ENCODE data around the gene PRKD1. TPM values are rescaled to one million over a fixed set of nuclear protein-coding genes. Genes with fewer than 3 reads are reported as not detected.

PRKD1 gene
- 17.2 TPM for total RNA-seq
- long read RNA-seq, partial matches to known transcripts, result 5 of 10 reads
- long read RNA-seq, other reads (novel, unspliced or antisense), result 5 of 10 reads

- intact Hi-C loops (cut with DNase I), result no loop called here
Observed at GRCh38 chr14:29927376-29928116, at the start of gene PRKD1. PRKD1 (minus strand) TSS chr14:29927847.

GRCh38 chr14:29971101-29971500, 43.5 kb upstream of the PRKD1 start:
- TF ChIP-seq CTCF (IDR thresholded peaks at IDR 0.05), result no peak
- Histone ChIP-seq H3K9me3 (no peaks in the 10 kb centered on the region), H3K27me3 (no peaks in the 10 kb centered on the region), H3K4me1 (no peaks in the 10 kb centered on the region), H3K36me3 (no peaks in the 10 kb centered on the region), H3K4me3 (no peak overlapping the region), H3K27ac (no peak overlapping the region)
- intact Hi-C loops (cut with DNase I), result no loop called here
- DNase-seq, result no peak
- ATAC-seq, result no peak

More at GRCh38 chr14:29927376-29928116, at the start of gene PRKD1:
- Histone ChIP-seq H3K9me3 (no peaks in the 10 kb centered on the region), H3K27me3 (no peaks in the 10 kb centered on the region), H3K27ac (peak within 1 kb of the TSS; percentile 71), H3K36me3 (no peaks in the 10 kb centered on the region), H3K4me3 (peak within 1 kb of the TSS; percentile 73), H3K4me1 (peaks cover 6% of the 10 kb centered on the region)
- peak; percentile 32 for TF ChIP-seq CTCF (IDR thresholded peaks at IDR 0.05)
- peak; percentile 91 for ATAC-seq
- DNase-seq, result peak; percentile 86

GRCh38 chr14:29955087-29955486, 27.4 kb upstream of the PRKD1 start:
- no peaks in the 10 kb centered on the region for H3K9me3 ChIP-seq
- intact Hi-C loops (cut with DNase I), result no loop called here
- H3K4me3 ChIP-seq, result no peak overlapping the region
- no peak for DNase-seq
- TF ChIP-seq CTCF (IDR thresholded peaks at IDR 0.05), result no peak
- no peaks in the 10 kb centered on the region for H3K4me1 ChIP-seq
- H3K27me3 ChIP-seq, result no peaks in the 10 kb centered on the region
- no peak for ATAC-seq
- no peaks in the 10 kb centered on the region for H3K36me3 ChIP-seq
- H3K27ac ChIP-seq, result no peak overlapping the region

- H3K4me1 ChIP-seq, result no peaks in the 10 kb centered on the region
- no peaks in the 10 kb centered on the region for H3K36me3 ChIP-seq
- no peaks in the 10 kb centered on the region for H3K27me3 ChIP-seq
- H3K27ac ChIP-seq, result no peak overlapping the region
- no peak overlapping the region for H3K4me3 ChIP-seq
- H3K9me3 ChIP-seq, result no peaks in the 10 kb centered on the region
- no peak for TF ChIP-seq CTCF (IDR thresholded peaks at IDR 0.05)
- DNase-seq (no peak), ATAC-seq (no peak)
- intact Hi-C loops (cut with DNase I), result no loop called here
Observed at GRCh38 chr14:29953501-29953900, 25.9 kb upstream of the PRKD1 start.

- ATAC-seq, result no peak
- no peak overlapping the region for H3K4me3 ChIP-seq
- no peaks in the 10 kb centered on the region for H3K4me1 ChIP-seq
- no peaks in the 10 kb centered on the region for H3K36me3 ChIP-seq
- no peak for TF ChIP-seq CTCF (IDR thresholded peaks at IDR 0.05)
- no peak for DNase-seq
- no peaks in the 10 kb centered on the region for H3K9me3 ChIP-seq
- no peaks in the 10 kb centered on the region for H3K27me3 ChIP-seq
- intact Hi-C loops (cut with DNase I), result no loop called here
- H3K27ac ChIP-seq, result no peak overlapping the region
Observed at GRCh38 chr14:29944091-29944490, 16.4 kb upstream of the PRKD1 start.

All from upper lobe of right lung (tissue), 1 donor.